HCT116 (cell line): Measurements from ENCODE around the gene QPCT. TPM values are rescaled to one million over a fixed set of nuclear protein-coding genes. Genes with fewer than 3 reads are reported as not detected.

Experiments used
- ATAC-seq: fragments of 200-7000 bp; cut with Tn5 transposase; 2 replicates; pipeline ENCODE4 v1.9.1; 2020; ENCODE audit warnings: mild to moderate bottlenecking, moderate library complexity
- BruUV-seq: library from RNA; stranded (reverse); fragments of 400-500 nt; replicated peaks from 2 replicates; lab custom pipeline; 2021; lab: Mats Ljungman, UMichigan
- CTCF ChIA-PET: fragments of 300-600 bp; sonication (Branson Sonifier 250); formaldehyde crosslinking; loops from one replicate; lab custom pipeline; 2021; ENCODE audit warnings: antibody characterized with exemption; lab: Charles Lee
- POLR2A ChIA-PET: fragments of 300-600, 350-600 bp; sonication (Branson Sonifier 250); formaldehyde crosslinking; loops from one replicate; lab custom pipeline; 2021; ENCODE audit warnings: antibody characterized with exemption; lab: Charles Lee
- RAD21 ChIA-PET, 2 experiments: fragments of 300-600 bp; sonication (Branson Sonifier 250); formaldehyde crosslinking; loops; one replicate each; lab custom pipeline; 2023; ENCODE audit warnings: low total read pairs in 2 of 2; ENCODE audit not compliant: uncharacterized antibody in 2 of 2, unreplicated experiment in 2 of 2, low non-redundant PET in 1 of 2; lab: Charles Lee
- DNase-seq: peaks from one replicate; pipeline ENCODE4 v3.0.0-alpha.2; 2010; ENCODE audit warnings: low read depth, low spot score
- H2AFZ ChIP-seq: fragments of 200-600 bp; shearing (Covaris generic), sonication (generic); 2 replicates; pipeline ENCODE4 v1.6.1; 2017; ENCODE audit warnings: low read depth, mixed run types, mixed read lengths, antibody characterized with exemption, low read length; ENCODE audit not compliant: poor library complexity, severe bottlenecking
- H3K27ac ChIP-seq: 2 replicates; pipeline ENCODE4 v1.5.1; 2012; ENCODE audit warnings: low read depth, low read length
- H3K27me3 ChIP-seq: fragments of 200-600 bp; sonication (generic); 2 replicates; pipeline ENCODE4 v1.6.1; 2016; ENCODE audit warnings: mixed run types, low read length, mixed read lengths; ENCODE audit not compliant: insufficient read depth
- H3K36me3 ChIP-seq, 2 experiments: fragments of 200-500 bp in 1 of 2; fragments of 200-600 bp in 1 of 2; sonication (Bioruptor generic) in 1 of 2; sonication (generic) in 1 of 2; 2 replicates each; pipeline versions ENCODE4 v1.5.1 to v1.6.1; 2014 to 2016; ENCODE audit warnings: low read length in 2 of 2, inconsistent platforms in 1 of 2, mixed read lengths in 1 of 2, mixed run types in 1 of 2; ENCODE audit not compliant: insufficient read depth in 2 of 2, control insufficient read depth in 1 of 2
- H3K4me1 ChIP-seq, 2 experiments: fragments of 200-600 bp in 1 of 2; sonication (generic) in 1 of 2; 2 replicates each; pipeline versions ENCODE4 v1.5.1 to v1.6.1; 2012 to 2017; ENCODE audit warnings: low read length in 2 of 2, inconsistent platforms in 1 of 2, mild to moderate bottlenecking in 1 of 2, mixed read lengths in 1 of 2, mixed run types in 1 of 2, moderate library complexity in 1 of 2; ENCODE audit not compliant: insufficient read depth in 2 of 2, control insufficient read depth in 1 of 2
- H3K4me2 ChIP-seq: fragments of 200-600 bp; sonication (generic); 2 replicates; pipeline ENCODE4 v1.6.1; 2017; ENCODE audit warnings: mixed run types, low read length, mixed read lengths
- H3K4me3 ChIP-seq, 2 experiments: fragments of 200-600 bp in 1 of 2; sonication (generic) in 1 of 2; replicated peaks in 1 of 2; 2 replicates each; pipeline ENCODE4 v1.5.1; 2011 to 2016; ENCODE audit warnings: low read length in 2 of 2, control low read depth in 1 of 2, low read depth in 1 of 2, mild to moderate bottlenecking in 1 of 2, mixed read lengths in 1 of 2, mixed run types in 1 of 2
- H3K79me2 ChIP-seq: fragments of 200-600 bp; sonication (generic); 2 replicates; pipeline ENCODE4 v1.6.1; 2017; ENCODE audit warnings: mild to moderate bottlenecking, mixed run types, low read length, moderate library complexity, mixed read lengths; ENCODE audit not compliant: insufficient read depth
- H3K9ac ChIP-seq: fragments of 200-600 bp; sonication (generic); 2 replicates; pipeline ENCODE4 v1.6.1; 2016; ENCODE audit warnings: low read length, mixed read lengths
- H3K9me2 ChIP-seq: fragments of 200-600 bp; sonication (generic), shearing (Covaris generic); 2 replicates; pipeline ENCODE4 v1.6.1; 2017; ENCODE audit warnings: mixed run types, mild to moderate bottlenecking, moderate library complexity; ENCODE audit not compliant: insufficient read depth
- H3K9me3 ChIP-seq, 2 experiments: fragments of 200-500 bp in 1 of 2; fragments of 200-600 bp in 1 of 2; sonication (Bioruptor generic) in 1 of 2; sonication (generic) in 1 of 2; 2 replicates each; pipeline ENCODE4 v1.6.1; 2014 to 2017; ENCODE audit warnings: low read length in 2 of 2, mixed read lengths in 2 of 2, inconsistent platforms in 1 of 2, low read depth in 1 of 2, mild to moderate bottlenecking in 1 of 2, mixed run types in 1 of 2, moderate library complexity in 1 of 2; ENCODE audit not compliant: control insufficient read depth in 1 of 2, insufficient read depth in 1 of 2
- H4K20me1 ChIP-seq: fragments of 200-600 bp; sonication (generic), shearing (Covaris generic); 2 replicates; pipeline ENCODE4 v1.6.1; 2017; ENCODE audit warnings: mixed run types, mild to moderate bottlenecking, moderate library complexity; ENCODE audit not compliant: insufficient read depth
- ATF3 ChIP-seq: IDR thresholded peaks from 2 replicates; pipeline ENCODE4 v1.6.1; 2012
- CEBPB ChIP-seq: IDR thresholded peaks from 2 replicates; pipeline ENCODE4 v1.6.1; 2012; ENCODE audit warnings: low read depth
- EZH2 ChIP-seq: fragments of 200-600 bp; sonication (generic); IDR thresholded peaks from 2 replicates; pipeline ENCODE4 v1.6.1; 2017; ENCODE audit warnings: antibody characterized with exemption, mixed run types
- EZH2phosphoT487 ChIP-seq: fragments of 200-600 bp; IDR thresholded peaks from 2 replicates; pipeline ENCODE4 v1.6.1; 2018; ENCODE audit warnings: antibody characterized with exemption, borderline replicate concordance
- JUND ChIP-seq: IDR thresholded peaks from 2 replicates; pipeline ENCODE4 v1.6.1; 2012
- REST ChIP-seq: IDR thresholded peaks from 2 replicates; pipeline ENCODE4 v1.6.1; 2012; ENCODE audit warnings: low read depth
- SP1 ChIP-seq: IDR thresholded peaks from 2 replicates; pipeline ENCODE4 v1.6.1; 2012; ENCODE audit warnings: low read depth
- ZBTB33 ChIP-seq: IDR thresholded peaks from 2 replicates; pipeline ENCODE4 v1.6.1; 2011; ENCODE audit warnings: mild to moderate bottlenecking, low read length, moderate library complexity; ENCODE audit not compliant: insufficient replicate concordance; ENCODE audit errors: extremely low read depth
- intact Hi-C: fragments of 100-400 bp; cut with micrococcal nuclease; formaldehyde crosslinking; loops from 2 replicates; pipeline ENCODE4 v1.10.0; 2022
- total RNA-seq: library from RNA; stranded (reverse); gene quantifications from one replicate; pipeline ENCODE4 v1.2.1, GENCODE V29; 2021; ENCODE audit not compliant: unreplicated experiment

QPCT gene
- total RNA-seq, 1 experiment from 2014 or later, result not detected

GRCh38 chr2:37366773-37367172, 22.3 kb downstream of the QPCT start (continued):
- no peak for TF ChIP-seq JUND
- TF ChIP-seq, all 23 proteins: peak for 0

- DNase-seq (no peak), ATAC-seq (no peak)
- Histone ChIP-seq H4K20me1 (no peaks in the 10 kb centered on the region), H3K27ac (no peak overlapping the region), H3K36me3 (no peaks in the 10 kb centered on the region), H3K4me2 (no peak overlapping the region), H3K9me2 (no peaks in the 10 kb centered on the region), H3K79me2 (no peaks in the 10 kb centered on the region), H3K9me3 (no peaks in the 10 kb centered on the region), H3K27me3 (no peaks in the 10 kb centered on the region), H3K9ac (no peak overlapping the region), H2AFZ (no peak overlapping the region), H3K4me3 (no peak overlapping the region), H3K4me1 (no peaks in the 10 kb centered on the region)
- CTCF ChIA-PET, result no interaction called here
- TF ChIP-seq EZH2 (no peak), EZH2phosphoT487 (no peak), REST (no peak), CEBPB (no peak), ATF3 (no peak), ZBTB33 (no peak), SP1 (no peak)
- intact Hi-C loops, result no loop called here
- BruUV-seq, result no TSS peak
- RAD21 ChIA-PET, result no interaction called here
- POLR2A ChIA-PET, result no interaction called here
Observed at GRCh38 chr2:37367310-37367709, 22.9 kb downstream of the QPCT start.
